H1 (cell line): ENCODE measurements around the gene SYT15. TPM values are rescaled to one million over a fixed set of nuclear protein-coding genes. Genes with fewer than 3 reads are reported as not detected.

Experiments
- CTCF ChIA-PET: fragments of 300-600 bp; sonication (Branson Sonifier 250); formaldehyde crosslinking; loops from one replicate; lab custom pipeline; 2021; ENCODE audit not compliant: partially characterized antibody; lab: Charles Lee
- POLR2A ChIA-PET: fragments of 300-600 bp; sonication (Branson Sonifier 250); formaldehyde crosslinking; loops from one replicate; lab custom pipeline; 2021; ENCODE audit warnings: inconsistent platforms; ENCODE audit not compliant: partially characterized antibody; lab: Charles Lee
- DNase-seq, 2 experiments: peaks; one replicate each; pipeline versions ENCODE4 v3.0.0 to v3.0.0-alpha.2; 2010 to 2022; ENCODE audit warnings: low spot score in 2 of 2, low read depth in 1 of 2, mixed read lengths in 1 of 2
- FAIRE-seq: peaks from 2 replicates; lab custom pipeline; 2011; peaks lifted over from hg19 to GRCh38; lab: Jason Lieb, UNC
- H2AFZ ChIP-seq: 2 replicates; pipeline ENCODE4 v1.8.1; 2012; ENCODE audit warnings: low read length, inconsistent platforms
- H2AK5ac ChIP-seq: 2 replicates; pipeline ENCODE4 v1.6.1; 2013; ENCODE audit warnings: low read depth, low read length
- H2BK120ac ChIP-seq: replicated peaks from 2 replicates; pipeline ENCODE3; 2013; ENCODE audit warnings: low read depth, low read length, inconsistent platforms
- H2BK12ac ChIP-seq: 2 replicates; pipeline ENCODE4 v1.6.1; 2013; ENCODE audit warnings: low read depth, low read length
- H2BK15ac ChIP-seq: 2 replicates; pipeline ENCODE4 v1.6.1; 2013; ENCODE audit warnings: low read length
- H2BK20ac ChIP-seq: 2 replicates; pipeline ENCODE4 v1.6.1; 2013; ENCODE audit warnings: low read length
- H2BK5ac ChIP-seq: 2 replicates; pipeline ENCODE4 v1.6.1; 2013; ENCODE audit warnings: low read depth, low read length
- H3K14ac ChIP-seq: 2 replicates; pipeline ENCODE4 v1.6.1; 2013; ENCODE audit warnings: inconsistent platforms; ENCODE audit not compliant: insufficient read length
- H3K18ac ChIP-seq: 2 replicates; pipeline ENCODE4 v1.6.1; 2013; ENCODE audit warnings: low read length; ENCODE audit errors: extremely low read depth
- H3K23ac ChIP-seq: 2 replicates; pipeline ENCODE4 v1.6.1; 2013; ENCODE audit warnings: inconsistent platforms; ENCODE audit not compliant: insufficient read length
- H3K23me2 ChIP-seq: 2 replicates; pipeline ENCODE4 v1.6.1; 2013; ENCODE audit warnings: low read depth, low read length
- H3K27ac ChIP-seq: 2 replicates; pipeline ENCODE4 v1.6.1; 2011; ENCODE audit warnings: low read depth, low read length, inconsistent platforms
- H3K27me3 ChIP-seq, 4 experiments: replicated peaks in 1 of 4; 1 replicate in 1 of 4; 2 replicates in 3 of 4; pipeline versions ENCODE4 v1.6.1 to v1.8.1; 2011 to 2013; ENCODE audit warnings: low read length in 3 of 4, mild to moderate bottlenecking in 3 of 4, inconsistent platforms in 2 of 4, mixed read lengths in 2 of 4, moderate library complexity in 1 of 4; ENCODE audit not compliant: control insufficient read depth in 3 of 4, insufficient read depth in 3 of 4; ENCODE audit errors: extremely low read depth in 1 of 4
- H3K36me3 ChIP-seq, 4 experiments: 2 replicates each; pipeline versions ENCODE4 v1.6.1 to v1.8.1; 2011 to 2013; ENCODE audit warnings: mild to moderate bottlenecking in 4 of 4, low read length in 3 of 4, moderate library complexity in 2 of 4, control low read depth in 1 of 4, inconsistent platforms in 1 of 4; ENCODE audit not compliant: insufficient read depth in 4 of 4, control insufficient read depth in 2 of 4
- H3K4ac ChIP-seq: replicated peaks from 2 replicates; pipeline ENCODE3; 2013; ENCODE audit warnings: low read length, low read depth, mixed read lengths, inconsistent platforms; ENCODE audit not compliant: insufficient read length
- H3K4me1 ChIP-seq, 4 experiments: replicated peaks in 1 of 4; 1 replicate in 1 of 4; 2 replicates in 3 of 4; pipeline versions ENCODE4 v1.6.1 to v1.8.1; 2011 to 2013; ENCODE audit warnings: low read length in 3 of 4, inconsistent platforms in 2 of 4, mixed read lengths in 1 of 4; ENCODE audit not compliant: insufficient read depth in 4 of 4, control insufficient read depth in 3 of 4
- H3K4me2 ChIP-seq, 2 experiments: 2 replicates each; pipeline versions ENCODE4 v1.6.1 to v1.8.1; 2011 to 2013; ENCODE audit warnings: low read depth in 2 of 2, low read length in 2 of 2, control low read depth in 1 of 2, inconsistent platforms in 1 of 2, mild to moderate bottlenecking in 1 of 2; ENCODE audit not compliant: insufficient read depth in 1 of 2
- H3K4me3 ChIP-seq, 4 experiments: fragments of 200-600, 300-600 bp in 1 of 4; sonication (generic), shearing (Covaris generic), sonication (Bioruptor Twin) in 1 of 4; 2 replicates each; pipeline versions ENCODE4 v1.5.1 to v1.8.1; 2011 to 2016; ENCODE audit warnings: low read length in 4 of 4, low read depth in 3 of 4, control low read depth in 2 of 4, inconsistent platforms in 2 of 4, mild to moderate bottlenecking in 2 of 4, mixed read lengths in 1 of 4, moderate library complexity in 1 of 4; ENCODE audit not compliant: insufficient read depth in 2 of 4; ENCODE audit errors: extremely low read depth in 1 of 4
- H3K56ac ChIP-seq: replicated peaks from 2 replicates; pipeline ENCODE3; 2013; ENCODE audit warnings: low read depth, mild to moderate bottlenecking, mixed read lengths, low read length, inconsistent platforms; ENCODE audit not compliant: insufficient read length
- H3K79me1 ChIP-seq: 2 replicates; pipeline ENCODE4 v1.6.1; 2013; ENCODE audit warnings: low read depth, low read length, control low read depth
- H3K79me2 ChIP-seq, 2 experiments: 2 replicates each; pipeline versions ENCODE4 v1.6.1 to v1.8.1; 2012 to 2013; ENCODE audit warnings: low read length in 2 of 2, mild to moderate bottlenecking in 2 of 2, inconsistent platforms in 1 of 2; ENCODE audit not compliant: insufficient read depth in 2 of 2, control insufficient read depth in 1 of 2
- H3K9ac ChIP-seq, 4 experiments: replicated peaks in 1 of 4; 1 replicate in 1 of 4; 2 replicates in 3 of 4; pipeline versions ENCODE4 v1.6.1 to v1.8.1; 2011 to 2013; ENCODE audit warnings: low read depth in 3 of 4, low read length in 3 of 4, control low read depth in 2 of 4, mild to moderate bottlenecking in 2 of 4, moderate library complexity in 2 of 4, inconsistent platforms in 1 of 4; ENCODE audit errors: extremely low read depth in 1 of 4
- H3K9me3 ChIP-seq, 2 experiments: 2 replicates each; pipeline versions ENCODE4 v1.6.1 to v1.8.1; 2012 to 2013; ENCODE audit warnings: mild to moderate bottlenecking in 2 of 2, moderate library complexity in 2 of 2, control low read depth in 1 of 2, inconsistent platforms in 1 of 2, low read depth in 1 of 2, low read length in 1 of 2, mixed read lengths in 1 of 2; ENCODE audit not compliant: insufficient read depth in 2 of 2
- H4K20me1 ChIP-seq, 2 experiments: replicated peaks in 1 of 2; 2 replicates each; pipeline versions ENCODE3 to v1.8.1; 2011 to 2013; ENCODE audit warnings: inconsistent platforms in 2 of 2, low read length in 2 of 2, mild to moderate bottlenecking in 1 of 2; ENCODE audit not compliant: insufficient read depth in 2 of 2, control insufficient read depth in 1 of 2
- H4K5ac ChIP-seq: 2 replicates; pipeline ENCODE4 v1.6.1; 2013; ENCODE audit warnings: low read length, low read depth, mixed read lengths, inconsistent platforms; ENCODE audit not compliant: insufficient read length
- H4K8ac ChIP-seq: 2 replicates; pipeline ENCODE4 v1.8.0; 2013; ENCODE audit warnings: mild to moderate bottlenecking, moderate library complexity, low read length, inconsistent platforms; ENCODE audit not compliant: insufficient read depth; ENCODE audit errors: extremely low read depth
- H4K91ac ChIP-seq: replicated peaks from 2 replicates; pipeline ENCODE3; 2013; ENCODE audit warnings: low read length, mixed read lengths, inconsistent platforms; ENCODE audit not compliant: insufficient read length
- ATF3 ChIP-seq: IDR thresholded peaks from 2 replicates; pipeline ENCODE4 v1.6.1; 2011; ENCODE audit warnings: low read depth, mild to moderate bottlenecking, low read length; ENCODE audit not compliant: insufficient read depth
- BCL11A ChIP-seq, 2 experiments: IDR thresholded peaks; one replicate each; pipeline ENCODE4 v1.6.1; 2011; ENCODE audit warnings: low read depth in 2 of 2, low read length in 2 of 2, mild to moderate bottlenecking in 2 of 2
- EGR1 ChIP-seq: IDR thresholded peaks from 2 replicates; pipeline ENCODE4 v1.6.1; 2011; ENCODE audit warnings: low read depth, low read length, borderline replicate concordance
- HDAC2 ChIP-seq, 2 experiments: fragments of 300-600 bp in 1 of 2; sonication (generic) in 1 of 2; IDR thresholded peaks; 2 replicates each; pipeline ENCODE4 v1.6.1; 2011 to 2012; ENCODE audit warnings: low read depth in 2 of 2, low read length in 2 of 2, mild to moderate bottlenecking in 2 of 2, moderate library complexity in 2 of 2, borderline replicate concordance in 1 of 2, inconsistent platforms in 1 of 2
- MAFK ChIP-seq: IDR thresholded peaks from 2 replicates; pipeline ENCODE4 v1.6.1; 2012; ENCODE audit warnings: low read depth, mild to moderate bottlenecking, improper control_type of control experiment, low read length
- POLR2AphosphoS5 ChIP-seq: IDR thresholded peaks from 2 replicates; pipeline ENCODE4 v1.6.1; 2011; ENCODE audit warnings: low read depth, low read length
- POU5F1 ChIP-seq: IDR thresholded peaks from 2 replicates; pipeline ENCODE4 v1.6.1; 2011; ENCODE audit warnings: low read depth, mild to moderate bottlenecking, low read length, moderate library complexity
- USF2 ChIP-seq: IDR thresholded peaks from 2 replicates; pipeline ENCODE4 v1.6.1; 2011; ENCODE audit warnings: low read length, improper control_type of control experiment
- YY1 ChIP-seq: IDR thresholded peaks from 2 replicates; pipeline ENCODE4 v1.6.1; 2011; ENCODE audit warnings: low read depth, mild to moderate bottlenecking, low read length
- WGBS, 2 experiments: shearing (Covaris generic) in 1 of 2; methylation state at CpG; one replicate each; pipeline versions ENCODE4 v1.1.6 to v1.1.7; 2013 to 2015; ENCODE audit warnings: low lambda C conversion rate in 2 of 2, mixed read lengths in 2 of 2, inconsistent platforms in 1 of 2, low coverage in 1 of 2, missing lambda C conversion rate in 1 of 2; ENCODE audit not compliant: insufficient replicate concordance in 2 of 2, insufficient coverage in 1 of 2, insufficient read length in 1 of 2; ENCODE audit errors: extremely low coverage in 1 of 2, missing lambda C conversion rate in 1 of 2; 5-methylcytosine and 5-hydroxymethylcytosine counted together
- polyA plus RNA-seq, 7 experiments: library from polyadenylated mRNA; depleted of rRNA in 3 of 7; stranded (reverse) in 5 of 7; unstranded in 2 of 7; fragments of >200 nt in 5 of 7; fragments of 200-250 nt in 2 of 7; gene quantifications; 1 replicate in 5 of 7; 2 replicates in 1 of 7; 4 replicates in 1 of 7; pipeline versions ENCODE4 v1.2.1 to v1.2.3, GENCODE V29; 2011 to 2013; ENCODE audit warnings: missing spikeins in 2 of 7, mixed read lengths in 2 of 7
- total RNA-seq: library from RNA; stranded (reverse); fragmentation: NEBNext Ultra II Directional; extraction: Animal tissue kit (Norgen Biotek cat#: 25700); gene quantifications from 2 replicates; pipeline ENCODE4 v1.2.1, GENCODE V29; 2021

The SYT15 gene
- total and polyA plus RNA-seq, 2 of the 8 experiments (the other 6 are each of a cell fraction or from before 2014, with no cell fraction given) = 0.39 to 0.61 TPM

- Histone ChIP-seq H3K14ac (no peak overlapping the region), H2AK5ac (peak overlapping the region; percentile 14; the same call in 1 of the 2 replicates), H3K56ac (no peak overlapping the region), H4K8ac (no peak overlapping the region), H2BK20ac (no peak overlapping the region), H3K9ac (no peak overlapping the region), H3K23ac (no peak overlapping the region), H3K4me2 (peak overlapping the region; percentile 55 to 78), H4K20me1 (peaks cover 0 to 4% of the 10 kb centered on the region in 2 experiments), H3K79me2 (no peaks in the 10 kb centered on the region), H3K4me1 (peaks cover 10 to 13% (median 12%) of the 10 kb centered on the region in 4 experiments), H4K5ac (no peak overlapping the region), H2BK5ac (no peak overlapping the region), H3K4me3 (peak overlapping the region in 2 of 4 experiments; percentile 49 to 61; a peak in 5 of 8 replicates), H3K18ac (peak overlapping the region; percentile 66), H3K23me2 (peaks cover 2% of the 10 kb centered on the region; the same call in 1 of the 2 replicates), H2BK12ac (peak overlapping the region; percentile 40; the same call in 1 of the 2 replicates), H3K36me3 (no peaks in the 10 kb centered on the region), H4K91ac (peak overlapping the region; percentile 16), H2BK120ac (no peak overlapping the region), H3K79me1 (no peaks in the 10 kb centered on the region), H3K4ac (no peak overlapping the region), H3K27ac (no peak overlapping the region), H3K27me3 (peaks cover 0 to 6% (median 2%) of the 10 kb centered on the region in 4 experiments; a peak in 4 of 7 replicates), H2AFZ (no peak overlapping the region), H2BK15ac (peak overlapping the region; percentile 34; the same call in 1 of the 2 replicates), H3K9me3 (no peaks in the 10 kb centered on the region)
- FAIRE-seq = no peak
- POLR2A ChIA-PET = interaction anchor here (1.2 to 2.5 kb wide), 2 partner anchors 8 to 11 kb away, joined by 6 to 7 read pairs; no protein-coding TSS in a partner anchor
- DNase-seq = no peak
- CTCF ChIA-PET = interaction anchor here (0.8 to 6.5 kb wide), 4 partner anchors 8 to 25 kb away, joined by 3 to 46 read pairs (median 8); no protein-coding TSS in a partner anchor
- WGBS, 2 experiments = 81% methylated on average over 7 of the region's 7 CpGs; no CpG with 5 or more reads in 1 of the 2 experiments
- TF ChIP-seq YY1 (no peak), POU5F1 (no peak), EGR1 (peak; percentile 61; the same call in 1 of the 2 replicates), USF2 (no peak), ATF3 (no peak), POLR2AphosphoS5 (0 out of 2 replicates have a peak, but pooled peaks have one; percentile 17), MAFK (no peak), BCL11A (IDR thresholded peaks at IDR 0.05; ENCODE audit: low read depth in 2 of 2, low read length in 2 of 2) (no peak), HDAC2 (IDR thresholded peaks at IDR 0.05; ENCODE audit: borderline replicate concordance in 1 of 2, low read depth in 2 of 2, low read length in 2 of 2) (no peak)
These were observed 37.0 kb upstream of the SYT15 start for GRCh38 chr10:46541735-46542566.
